GM12878 (cell line): ENCODE measurements around the gene NR2F2. TPM values are rescaled to one million over a fixed set of nuclear protein-coding genes. Genes with fewer than 3 reads are reported as not detected.

ENCODE experiments used
- ATAC-seq: fragments of 200-7000 bp; cut with Tn5 transposase; 3 replicates; pipeline ENCODE4 v1.9.1; 2020; ENCODE audit warnings: mild to moderate bottlenecking, moderate library complexity
- BruUV-seq: library from RNA; stranded (reverse); fragments of 400-500 nt; replicated peaks from 2 replicates; lab custom pipeline; 2021; lab: Mats Ljungman, UMichigan
- CTCF ChIA-PET: fragments of 300-600 bp; sonication (Branson Sonifier 250); formaldehyde crosslinking; extraction: SDS; loops from one replicate; lab custom pipeline; 2021; ENCODE audit warnings: inconsistent platforms; lab: Yijun Ruan, JAX
- POLR2A ChIA-PET: fragments of 350-600 bp; formaldehyde crosslinking; extraction: SDS; loops from one replicate; lab custom pipeline; 2021; ENCODE audit warnings: inconsistent platforms; lab: Charles Lee
- RAD21 ChIA-PET: fragments of 300-600 bp; sonication (Branson Sonifier 250); formaldehyde crosslinking; loops from one replicate; lab custom pipeline; 2023; ENCODE audit warnings: antibody characterized with exemption; ENCODE audit not compliant: unreplicated experiment; lab: Charles Lee
- SMC1A ChIA-PET: fragments of 300-600 bp; sonication (Branson Sonifier 250); formaldehyde crosslinking; loops from one replicate; lab custom pipeline; 2023; ENCODE audit not compliant: unreplicated experiment, uncharacterized antibody; lab: Charles Lee
- DNase-seq: peaks from one replicate; pipeline ENCODE4 v3.0.0-alpha.2; 2011; ENCODE audit warnings: low read depth, low spot score
- FAIRE-seq: peaks from 3 replicates; lab custom pipeline; 2011; peaks lifted over from hg19 to GRCh38; lab: Jason Lieb, UNC
- H2AFZ ChIP-seq: 2 replicates; pipeline ENCODE4 v1.6.0; 2011; ENCODE audit warnings: low read depth, low read length, control low read depth; ENCODE audit not compliant: control insufficient read depth
- H3K27ac ChIP-seq: 2 replicates; pipeline ENCODE4 v1.5.1; 2011; ENCODE audit warnings: control low read depth; ENCODE audit not compliant: control insufficient read depth, insufficient read depth
- H3K27me3 ChIP-seq, 2 experiments: replicated peaks in 1 of 2; 2 replicates each; pipeline versions ENCODE4 v1.6.0 to v1.6.1; 2011; ENCODE audit warnings: low read length in 1 of 2; ENCODE audit not compliant: control insufficient read depth in 2 of 2, insufficient read depth in 2 of 2
- H3K36me3 ChIP-seq, 2 experiments: 2 replicates each; pipeline ENCODE4 v1.5.1; 2011; ENCODE audit warnings: low read length in 1 of 2; ENCODE audit not compliant: control insufficient read depth in 2 of 2, insufficient read depth in 2 of 2
- H3K4me1 ChIP-seq: 2 replicates; pipeline ENCODE4 v1.6.1; 2011; ENCODE audit warnings: mild to moderate bottlenecking, low read length, moderate library complexity, mixed read lengths; ENCODE audit not compliant: control insufficient read depth, insufficient read depth
- H3K4me2 ChIP-seq: 2 replicates; pipeline ENCODE4 v1.6.0; 2011; ENCODE audit warnings: control low read depth; ENCODE audit not compliant: control insufficient read depth, insufficient read depth
- H3K4me3 ChIP-seq: fragments of 200-600 bp; sonication (generic); 2 replicates; pipeline ENCODE4 v1.5.1; 2016
- H3K79me2 ChIP-seq: 2 replicates; pipeline ENCODE4 v1.6.0; 2011; ENCODE audit warnings: low read length; ENCODE audit not compliant: control insufficient read depth, insufficient read depth
- H3K9ac ChIP-seq: 2 replicates; pipeline ENCODE4 v1.8.0; 2011; ENCODE audit warnings: low read length, control low read depth, mixed read lengths; ENCODE audit not compliant: control insufficient read depth, insufficient read depth
- H3K9me3 ChIP-seq: replicated peaks from 3 replicates; pipeline ENCODE4 v1.5.1; 2011; ENCODE audit warnings: mild to moderate bottlenecking, low read length; ENCODE audit not compliant: control insufficient read depth, insufficient read depth
- H4K20me1 ChIP-seq: 2 replicates; pipeline ENCODE4 v1.6.0; 2011; ENCODE audit not compliant: control insufficient read depth, insufficient read depth
- ETV6 ChIP-seq, 2 experiments: fragments of 450-650 bp in 1 of 2; IDR thresholded peaks in 1 of 2; conservative IDR thresholded peaks in 1 of 2; 2 replicates each; pipeline ENCODE4 v1.6.1; 2014; ENCODE audit warnings: antibody characterized with exemption in 1 of 2, borderline replicate concordance in 1 of 2, low read depth in 1 of 2, mild to moderate bottlenecking in 1 of 2, moderate library complexity in 1 of 2
- GATAD2B ChIP-seq: fragments of 450-650 bp; conservative IDR thresholded peaks from 2 replicates; pipeline ENCODE4 v1.6.1; 2017; ENCODE audit warnings: low read depth, mild to moderate bottlenecking, moderate library complexity
- IKZF1 ChIP-seq: fragments of 450-650 bp; conservative IDR thresholded peaks from 2 replicates; pipeline ENCODE4 v1.6.1; 2017; ENCODE audit warnings: antibody characterized with exemption, mild to moderate bottlenecking
- KDM1A ChIP-seq: fragments of 200-600 bp; sonication (generic); IDR thresholded peaks from 2 replicates; pipeline ENCODE4 v1.6.1; 2016; ENCODE audit warnings: borderline replicate concordance
- MTA3 ChIP-seq: IDR thresholded peaks from 2 replicates; pipeline ENCODE4 v1.6.1; 2012; ENCODE audit warnings: low read length, inconsistent platforms, borderline replicate concordance
- NR2F1 ChIP-seq: fragments of 450-650 bp; conservative IDR thresholded peaks from 2 replicates; pipeline ENCODE4 v1.6.1; 2017; ENCODE audit warnings: mild to moderate bottlenecking
- PML ChIP-seq: IDR thresholded peaks from 2 replicates; pipeline ENCODE4 v1.6.1; 2012; ENCODE audit warnings: low read length, inconsistent platforms
- POLR2A ChIP-seq: IDR thresholded peaks from 2 replicates; pipeline ENCODE4 v1.6.1; 2011; ENCODE audit warnings: low read depth, mild to moderate bottlenecking, low read length
- PRDM15 ChIP-seq: fragments of 450-650 bp; formaldehyde crosslinking; IDR thresholded peaks from 2 replicates; pipeline ENCODE4 v1.4.0; 2020; ENCODE audit warnings: mild to moderate bottlenecking, moderate library complexity
- SUZ12 ChIP-seq: fragments of 200-600 bp; sonication (generic); IDR thresholded peaks from one replicate; pipeline ENCODE4 v1.6.1; 2018; ENCODE audit warnings: antibody characterized with exemption, mild to moderate bottlenecking; ENCODE audit not compliant: unreplicated experiment
- WGBS: methylation state at CpG from one replicate; pipeline ENCODE4 v1.1.6; 2016; ENCODE audit warnings: low lambda C conversion rate; ENCODE audit not compliant: insufficient replicate concordance, insufficient coverage; ENCODE audit errors: missing lambda C conversion rate; 5-methylcytosine and 5-hydroxymethylcytosine counted together
- in situ Hi-C: fragments of 300-500 bp; cut with MboI; formaldehyde crosslinking; loops from 9 replicates; pipeline ENCODE4 v1.14.3; 2018; ENCODE audit warnings: mixed read lengths
- intact Hi-C: fragments of 100-400 bp; cut with micrococcal nuclease; formaldehyde crosslinking; loops from one replicate; pipeline ENCODE4 v1.14.2; 2022; ENCODE audit not compliant: unreplicated experiment
- polyA plus RNA-seq, 11 experiments: library from polyadenylated mRNA; depleted of rRNA in 4 of 11; unstranded in 6 of 11; stranded (reverse) in 5 of 11; fragments of >200 nt; fragmentation: Nextera tagmentation in 4 of 11; fragmentation: Illumina TruSeq in 1 of 11; extraction: Ambion mirVana in 4 of 11; extraction: Trizol in 1 of 11; gene quantifications; 1 replicate in 1 of 11; 2 replicates in 10 of 11; pipeline versions ENCODE4 v1.2.1 to v1.2.3, GENCODE V29; 2011 to 2016; ENCODE audit warnings: inconsistent platforms in 2 of 11, missing spikeins in 2 of 11, low read depth in 1 of 11
- total RNA-seq, 4 experiments: library from RNA; depleted of rRNA in 3 of 4; stranded (reverse); fragments of >200 nt in 3 of 4; fragmentation: Illumina TruSeq in 1 of 4; extraction: Trizol in 1 of 4; gene quantifications; 2 replicates each; pipeline versions ENCODE4 v1.2.1 to v1.2.3, GENCODE V29; 2013 to 2021

Gene NR2F2
- total and polyA plus RNA-seq, 10 of the 15 experiments (the other 5 are each of a cell fraction or from before 2014, with no cell fraction given) = 1.1 to 10.1 (median 3.2) TPM

- in situ Hi-C loops (loop anchor here (10.0 kb wide), 1 partner anchor 912 kb away; no protein-coding TSS in a partner anchor), intact Hi-C loops (no loop called here)
- peaks cover 0 to 18% of the 10 kb centered on the region in 2 experiments; a peak in 2 of 4 replicates for H3K27me3 ChIP-seq
- POLR2A ChIA-PET = interaction anchor here (1.3 to 3.8 kb wide), 4 partner anchors 10 to 29 kb away, joined by 3 to 17 read pairs (median 3); no protein-coding TSS in a partner anchor
- RAD21 ChIA-PET = interaction anchor here (0.9 to 4.2 kb wide), 14 partner anchors 8 to 1063 kb away, joined by 3 to 20 read pairs (median 4); partner anchors contain the start of gene NR2F2
- FAIRE-seq = no peak
- BruUV-seq = no TSS peak
- no peaks in the 10 kb centered on the region for H3K36me3 ChIP-seq
- no peak for DNase-seq
- H3K4me2 ChIP-seq = no peak overlapping the region
- no peaks in the 10 kb centered on the region for H3K79me2 ChIP-seq
- ATAC-seq = peak; percentile 22
- CTCF ChIA-PET = interaction anchor here (0.7 to 0.9 kb wide), 4 partner anchors 9 to 917 kb away, joined by 3 to 4 read pairs (median 3); no protein-coding TSS in a partner anchor
- H3K9me3 ChIP-seq = no peaks in the 10 kb centered on the region; the same call in 2 of the 3 replicates
- no peak overlapping the region for H3K27ac ChIP-seq
- no peak overlapping the region for H2AFZ ChIP-seq
- TF ChIP-seq ETV6 (conservative IDR thresholded peaks at IDR 0.05 in 1 of 2, IDR thresholded peaks at IDR 0.05 in 1 of 2; ENCODE audit: borderline replicate concordance in 1 of 2, low read depth in 1 of 2) = no peak
- TF ChIP-seq PRDM15 (CRISPR knock-in tag) = no peak
- TF ChIP-seq MTA3 = no peak
- TF ChIP-seq IKZF1 = peak; percentile 27; the same call in 1 of the 2 replicates
- peak; percentile 27 for TF ChIP-seq SUZ12
- 0 out of 2 replicates have a peak, but pooled peaks have one; percentile 5 for TF ChIP-seq NR2F1
- no peak for TF ChIP-seq PML
- no peak for TF ChIP-seq POLR2A
- no peak for TF ChIP-seq KDM1A
- TF ChIP-seq GATAD2B = peak; percentile 14; the same call in 1 of the 2 replicates
- no peak overlapping the region for H3K4me3 ChIP-seq
- H3K4me1 ChIP-seq = peaks cover 3% of the 10 kb centered on the region; the same call in 1 of the 2 replicates
- H4K20me1 ChIP-seq = no peaks in the 10 kb centered on the region
- SMC1A ChIA-PET = interaction anchor here (0.9 to 3.8 kb wide), 6 partner anchors 12 to 1060 kb away, joined by 3 to 26 read pairs (median 3); no protein-coding TSS in a partner anchor
- WGBS = 52% methylated on average over 61 of the region's 66 CpGs
- H3K9ac ChIP-seq = no peak overlapping the region
These were observed 7.8 kb upstream of the NR2F2 start for GRCh38 chr15:96322536-96323318.
